Posterior cingulate gyrus (tissue), 11 donors: ENCODE measurements around the gene MYCBPAP.
A peak's percentile ranks its signal among the peaks of the same experiment; 100 is the strongest.

ENCODE experiments used
- DNase-seq, 10 donors: peaks; one replicate each; pipeline versions ENCODE4 v3.0.0 to v3.0.0-alpha.2; 2020 to 2021; ENCODE audit warnings: mixed read lengths in 3 of 10
- intact Hi-C: fragments of 100-400 bp; cut with DNase I; formaldehyde crosslinking; loops from one replicate; pipeline ENCODE4 v1.15.1; 2023

The MYCBPAP gene

GRCh38 chr17:50548831-50549230, 40.6 kb downstream of the MYCBPAP start:
- intact Hi-C loops, result loop anchor here (2.0 to 10.0 kb wide), 2 partner anchors 236 to 294 kb away; no protein-coding TSS in a partner anchor
- no peak for DNase-seq

- intact Hi-C loops, result loop anchor here (2.0 to 10.0 kb wide), 2 partner anchors 235 to 293 kb away; no protein-coding TSS in a partner anchor
- DNase-seq, result no peak
Measured at GRCh38 chr17:50549256-50549941, 41.2 kb downstream of the MYCBPAP start.

- intact Hi-C loops, result loop anchor here (2.0 to 10.0 kb wide), 2 partner anchors 235 to 293 kb away; no protein-coding TSS in a partner anchor
Measured at GRCh38 chr17:50549969-50550368, 41.7 kb downstream of the MYCBPAP start.

GRCh38 chr17:50550661-50551432, 42.6 kb downstream of the MYCBPAP start:
- intact Hi-C loops, result no loop called here
- DNase-seq, result peak; percentile 70 to 97 (median 80)

More at GRCh38 chr17:50549969-50550368, 41.7 kb downstream of the MYCBPAP start:
- no peak for DNase-seq

- intact Hi-C loops, result no loop called here
Measured at GRCh38 chr17:50551433-50551815, 43.2 kb downstream of the MYCBPAP start.

GRCh38 chr17:50551884-50552283, 43.6 kb downstream of the MYCBPAP start:
- intact Hi-C loops, result no loop called here
- DNase-seq, result no peak

More at GRCh38 chr17:50551433-50551815, 43.2 kb downstream of the MYCBPAP start:
- DNase-seq, result no peak

- DNase-seq, result no peak
- intact Hi-C loops, result no loop called here
Measured at GRCh38 chr17:50554201-50554600, 46.0 kb downstream of the MYCBPAP start.

GRCh38 chr17:50556803-50557202, 48.6 kb downstream of the MYCBPAP start:
- intact Hi-C loops, result no loop called here
- peak in 1 of 10 donors; percentile 46 for DNase-seq

- DNase-seq, result no peak
- intact Hi-C loops, result no loop called here
Measured at GRCh38 chr17:50557630-50558029, 49.4 kb downstream of the MYCBPAP start.

- no peak for DNase-seq
- intact Hi-C loops, result no loop called here
Measured at GRCh38 chr17:50558091-50558490, 49.9 kb downstream of the MYCBPAP start.

GRCh38 chr17:50558581-50558940, 50.3 kb downstream of the MYCBPAP start:
- no peak for DNase-seq
- intact Hi-C loops, result no loop called here

GRCh38 chr17:50558941-50559614, 50.8 kb downstream of the MYCBPAP start:
- DNase-seq, result peak in 1 of 10 donors; percentile 48
- intact Hi-C loops, result no loop called here

GRCh38 chr17:50559674-50560184, 51.5 kb downstream of the MYCBPAP start:
- DNase-seq, result peak in 2 of 10 donors; percentile 51 to 92
- intact Hi-C loops, result no loop called here

GRCh38 chr17:50560185-50560824, 52.1 kb downstream of the MYCBPAP start, which contains the start of gene CACNA1G:
TSS of gene CACNA1G (plus strand) at chr17:50560715. CDS start at chr17:50561460, 745 bp downstream.
- intact Hi-C loops, result no loop called here
- DNase-seq, result peak; percentile 83 to 98 (median 89)

- intact Hi-C loops, result no loop called here
- no peak for DNase-seq
Measured at GRCh38 chr17:50560931-50561745, 52.9 kb downstream of the MYCBPAP start.

GRCh38 chr17:50561746-50562141, 53.5 kb downstream of the MYCBPAP start:
- intact Hi-C loops, result no loop called here
- no peak for DNase-seq

- intact Hi-C loops, result no loop called here
- no peak for DNase-seq
Measured at GRCh38 chr17:50562242-50563091, 54.2 kb downstream of the MYCBPAP start.

GRCh38 chr17:50563092-50563511, 54.9 kb downstream of the MYCBPAP start:
- peak in 3 of 10 donors; percentile 54 to 89 (median 55) for DNase-seq
- intact Hi-C loops, result no loop called here
